ENCODE data around the gene SLC16A10. TPM values are rescaled to one million over a fixed set of nuclear protein-coding genes. Genes with fewer than 3 reads are reported as not detected.

Gene SLC16A10
- total RNA-seq, 1 donor from 2014 or later = 2.4 TPM

DNA sequence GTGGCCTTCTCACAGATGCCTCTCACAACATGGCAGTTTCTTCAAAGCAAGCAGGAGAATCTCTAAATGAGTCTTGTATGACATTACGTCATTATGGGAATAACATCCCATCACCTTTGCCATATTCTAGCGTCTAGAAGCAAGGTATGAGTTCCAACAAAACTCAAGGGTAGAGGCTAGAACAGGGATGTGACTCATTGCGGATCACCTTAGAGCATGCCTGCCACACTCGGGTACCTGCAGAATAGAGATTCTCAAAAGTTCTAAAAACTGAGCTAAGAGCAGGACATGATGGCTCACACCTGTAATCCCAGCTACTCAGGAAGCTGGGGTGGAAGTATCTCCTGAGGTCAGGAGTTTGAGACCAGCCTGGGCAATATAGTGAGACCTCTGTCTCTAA, 182.8 kb downstream of the SLC16A10 start:
- TF ChIP-seq, protein P1, sequence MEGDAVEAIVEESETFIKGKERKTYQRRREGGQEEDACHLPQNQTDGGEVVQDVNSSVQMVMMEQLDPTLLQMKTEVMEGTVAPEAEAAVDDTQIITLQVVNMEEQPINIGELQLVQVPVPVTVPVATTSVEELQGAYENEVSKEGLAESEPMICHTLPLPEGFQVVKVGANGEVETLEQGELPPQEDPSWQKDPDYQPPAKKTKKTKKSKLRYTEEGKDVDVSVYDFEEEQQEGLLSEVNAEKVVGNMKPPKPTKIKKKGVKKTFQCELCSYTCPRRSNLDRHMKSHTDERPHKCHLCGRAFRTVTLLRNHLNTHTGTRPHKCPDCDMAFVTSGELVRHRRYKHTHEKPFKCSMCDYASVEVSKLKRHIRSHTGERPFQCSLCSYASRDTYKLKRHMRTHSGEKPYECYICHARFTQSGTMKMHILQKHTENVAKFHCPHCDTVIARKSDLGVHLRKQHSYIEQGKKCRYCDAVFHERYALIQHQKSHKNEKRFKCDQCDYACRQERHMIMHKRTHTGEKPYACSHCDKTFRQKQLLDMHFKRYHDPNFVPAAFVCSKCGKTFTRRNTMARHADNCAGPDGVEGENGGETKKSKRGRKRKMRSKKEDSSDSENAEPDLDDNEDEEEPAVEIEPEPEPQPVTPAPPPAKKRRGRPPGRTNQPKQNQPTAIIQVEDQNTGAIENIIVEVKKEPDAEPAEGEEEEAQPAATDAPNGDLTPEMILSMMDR (IDR thresholded peaks at IDR 0.05; ENCODE audit: unreplicated experiment) = no peak
- H3K4me1 Mint-ChIP-seq (ENCODE audit: unreplicated experiment) = no peaks in the 10 kb centered on the region
- H3K36me3 Mint-ChIP-seq (ENCODE audit: low read depth, unreplicated experiment) = peaks cover 38% of the 10 kb centered on the region
- H3K4me3 Mint-ChIP-seq (ENCODE audit: unreplicated experiment) = no peak overlapping the region
- no peak overlapping the region for H3K27ac Mint-ChIP-seq (ENCODE audit: unreplicated experiment)
- H3K27me3 Mint-ChIP-seq (ENCODE audit: unreplicated experiment) = peaks cover 1% of the 10 kb centered on the region
- no peaks in the 10 kb centered on the region for H3K9me3 Mint-ChIP-seq (ENCODE audit: unreplicated experiment)
- DNase-seq (ENCODE audit: low spot score) = no peak

DNA sequence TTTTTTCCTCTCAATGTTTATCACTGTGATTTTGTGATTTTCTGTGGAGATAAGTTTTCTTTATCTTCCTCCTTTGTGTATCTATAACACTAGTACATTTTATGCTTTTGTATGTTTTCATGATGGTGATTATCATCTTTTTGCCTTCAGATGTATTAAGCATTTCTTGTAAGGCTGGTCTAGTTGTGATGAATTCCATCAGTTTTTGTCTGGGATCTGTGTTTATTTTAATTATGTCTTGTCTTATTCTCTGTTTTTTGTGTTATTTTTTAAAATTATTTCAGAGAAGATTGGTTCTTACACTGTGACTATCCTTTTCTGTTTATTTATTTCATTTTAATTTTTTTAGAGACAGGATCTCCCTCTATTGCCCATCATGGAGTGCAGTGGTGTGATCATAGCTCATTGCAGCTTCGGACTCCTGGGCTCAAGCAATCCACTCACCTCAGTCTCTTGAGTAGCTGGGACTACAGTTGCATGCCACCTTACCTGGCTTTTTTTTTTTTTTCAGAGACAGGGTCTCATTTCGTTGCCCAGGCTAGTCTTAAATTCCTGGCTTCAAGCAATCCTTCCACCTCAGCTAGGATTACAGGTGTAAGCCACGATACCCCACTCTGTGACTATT, 187.4 kb downstream of the SLC16A10 start:
- H3K36me3 Mint-ChIP-seq (ENCODE audit: low read depth, unreplicated experiment) = peaks cover 31% of the 10 kb centered on the region
- no peak overlapping the region for H3K4me3 Mint-ChIP-seq (ENCODE audit: unreplicated experiment)
- TF ChIP-seq, protein P1 (IDR thresholded peaks at IDR 0.05; ENCODE audit: unreplicated experiment) = no peak
- H3K9me3 Mint-ChIP-seq (ENCODE audit: unreplicated experiment) = no peaks in the 10 kb centered on the region
- H3K27me3 Mint-ChIP-seq (ENCODE audit: unreplicated experiment) = peaks cover 1% of the 10 kb centered on the region
- H3K4me1 Mint-ChIP-seq (ENCODE audit: unreplicated experiment) = no peaks in the 10 kb centered on the region
- no peak for DNase-seq (ENCODE audit: low spot score)
- H3K27ac Mint-ChIP-seq (ENCODE audit: unreplicated experiment) = no peak overlapping the region

DNA sequence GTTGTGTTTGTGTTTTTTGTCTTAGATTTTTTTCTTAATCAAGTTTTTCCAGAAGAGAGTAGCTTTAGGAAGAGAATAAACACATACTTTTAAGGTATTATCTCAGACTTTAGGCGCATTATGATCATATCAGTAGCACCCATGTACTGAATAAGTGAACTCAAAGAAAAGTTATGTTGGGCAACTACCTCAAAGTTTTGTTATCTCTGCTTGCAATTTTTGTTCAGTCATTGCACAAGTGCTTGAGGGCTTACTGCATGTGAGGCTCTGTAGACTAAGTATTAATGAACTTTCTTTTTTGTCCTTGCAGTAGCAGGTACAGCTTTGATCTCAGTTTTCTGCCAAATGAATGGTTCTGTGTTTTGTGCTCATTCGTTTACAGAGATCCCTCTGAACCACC, 189.0 kb downstream of the SLC16A10 start:
- TF ChIP-seq, protein P1 (IDR thresholded peaks at IDR 0.05; ENCODE audit: unreplicated experiment) = no peak
- Mint-ChIP-seq H3K9me3 (ENCODE audit: unreplicated experiment) (no peaks in the 10 kb centered on the region), H3K4me3 (ENCODE audit: unreplicated experiment) (no peak overlapping the region), H3K4me1 (ENCODE audit: unreplicated experiment) (no peaks in the 10 kb centered on the region), H3K27me3 (ENCODE audit: unreplicated experiment) (peaks cover 1% of the 10 kb centered on the region), H3K27ac (ENCODE audit: unreplicated experiment) (no peak overlapping the region), H3K36me3 (ENCODE audit: low read depth, unreplicated experiment) (peaks cover 40% of the 10 kb centered on the region)
- DNase-seq (ENCODE audit: low spot score) = no peak

DNA sequence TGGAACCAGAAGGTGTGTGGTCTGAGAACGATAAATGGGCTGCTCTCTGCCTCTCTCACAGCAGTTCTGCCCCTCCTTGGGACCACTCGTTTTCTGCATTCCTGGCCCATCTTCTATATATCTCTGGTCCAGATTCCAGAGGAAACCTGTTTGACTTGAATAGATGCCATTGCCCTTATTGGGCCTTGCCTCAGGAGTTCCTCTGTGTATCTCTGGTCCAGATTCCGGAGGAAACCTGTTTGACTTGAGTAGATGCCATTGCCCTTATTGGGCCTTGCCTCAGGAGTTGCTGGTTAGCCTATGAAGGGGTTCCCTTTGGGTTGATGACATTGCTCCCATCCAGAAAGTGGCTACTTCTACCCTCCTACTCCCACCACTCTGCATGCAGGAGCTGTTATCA, 189.4 kb downstream of the SLC16A10 start:
- no peaks in the 10 kb centered on the region for H3K4me1 Mint-ChIP-seq (ENCODE audit: unreplicated experiment)
- H3K36me3 Mint-ChIP-seq (ENCODE audit: low read depth, unreplicated experiment) = peaks cover 42% of the 10 kb centered on the region
- TF ChIP-seq, protein P1 (IDR thresholded peaks at IDR 0.05; ENCODE audit: unreplicated experiment) = no peak
- peak overlapping the region; percentile 31 for H3K4me3 Mint-ChIP-seq (ENCODE audit: unreplicated experiment)
- DNase-seq (ENCODE audit: low spot score) = no peak
- no peak overlapping the region for H3K27ac Mint-ChIP-seq (ENCODE audit: unreplicated experiment)
- peaks cover 1% of the 10 kb centered on the region for H3K27me3 Mint-ChIP-seq (ENCODE audit: unreplicated experiment)
- no peaks in the 10 kb centered on the region for H3K9me3 Mint-ChIP-seq (ENCODE audit: unreplicated experiment)

DNA sequence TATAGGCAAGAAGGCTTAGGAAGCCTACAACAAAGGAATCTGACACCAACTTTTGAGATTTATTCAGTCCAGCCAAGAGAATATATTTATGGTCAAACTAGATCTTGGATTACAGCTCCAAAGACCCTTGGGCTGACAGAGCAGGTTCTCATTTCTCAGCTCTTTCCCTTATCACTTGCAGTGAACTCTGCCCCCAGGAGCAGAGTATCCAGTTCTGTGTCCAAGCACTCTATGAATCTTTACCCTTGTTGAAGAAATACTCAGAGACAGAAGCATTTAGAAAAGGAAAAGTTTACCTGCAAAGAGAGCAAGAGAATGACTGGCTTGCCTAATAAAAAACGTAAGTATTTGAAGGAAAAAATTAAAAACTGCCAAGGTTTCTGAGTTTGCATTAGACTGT, 190.5 kb downstream of the SLC16A10 start:
- H3K27me3 Mint-ChIP-seq (ENCODE audit: unreplicated experiment) = peaks cover 1% of the 10 kb centered on the region
- DNase-seq (ENCODE audit: low spot score) = no peak
- H3K4me3 Mint-ChIP-seq (ENCODE audit: unreplicated experiment) = no peak overlapping the region
- H3K36me3 Mint-ChIP-seq (ENCODE audit: low read depth, unreplicated experiment) = peaks cover 52% of the 10 kb centered on the region
- no peaks in the 10 kb centered on the region for H3K4me1 Mint-ChIP-seq (ENCODE audit: unreplicated experiment)
- H3K27ac Mint-ChIP-seq (ENCODE audit: unreplicated experiment) = no peak overlapping the region
- no peaks in the 10 kb centered on the region for H3K9me3 Mint-ChIP-seq (ENCODE audit: unreplicated experiment)
- TF ChIP-seq, protein P1 (IDR thresholded peaks at IDR 0.05; ENCODE audit: unreplicated experiment) = no peak
